ENCODE results near the gene ZNF429. TPM values are rescaled to one million over a fixed set of nuclear protein-coding genes. Genes with fewer than 3 reads are reported as not detected.
"Not testable (repeated sequence)": the region's sequence is repeated elsewhere in the genome, so short reads cannot be mapped to it uniquely, and the experiment has no call there.

Gene ZNF429
- total RNA-seq, 1 donor from 2014 or later = 19.9 TPM

- TF ChIP-seq CTCF (IDR thresholded peaks at IDR 0.05) = no peak
- ATAC-seq (ENCODE audit: low read depth) (no peak), DNase-seq (no peak)
- POLR2A ChIA-PET = no interaction called here
- Mint-ChIP-seq H3K9me3 (peaks cover 18% of the 10 kb centered on the region), H3K4me1 (peaks cover 9% of the 10 kb centered on the region), H3K27ac (peak overlapping the region; percentile 15), H3K36me3 (ENCODE audit: low read depth) (peaks cover 47% of the 10 kb centered on the region), H3K27me3 (no peaks in the 10 kb centered on the region), H3K4me3 (no peak overlapping the region)
- CTCF ChIA-PET = no interaction called here
- intact Hi-C loops (cut with micrococcal nuclease) = no loop called here
Observed at GRCh38 chr19:21513651-21514050, 8.2 kb downstream of the ZNF429 start.

GRCh38 chr19:21519488-21519887, 14.1 kb downstream of the ZNF429 start:
- ATAC-seq (ENCODE audit: low read depth) (no peak), DNase-seq (no peak)
- H3K9me3 Mint-ChIP-seq = peaks cover 39% of the 10 kb centered on the region
- ChIA-PET CTCF (no interaction called here), POLR2A (no interaction called here)
- TF ChIP-seq CTCF (IDR thresholded peaks at IDR 0.05) = no peak
- no peak overlapping the region for H3K4me3 Mint-ChIP-seq
- intact Hi-C loops (cut with micrococcal nuclease) = no loop called here
- peaks cover 77% of the 10 kb centered on the region for H3K36me3 Mint-ChIP-seq (ENCODE audit: low read depth)
- no peaks in the 10 kb centered on the region for H3K27me3 Mint-ChIP-seq
- no peak overlapping the region for H3K27ac Mint-ChIP-seq
- peaks cover 3% of the 10 kb centered on the region for H3K4me1 Mint-ChIP-seq

GRCh38 chr19:21532904-21533303, 27.5 kb downstream of the ZNF429 start:
- ChIA-PET POLR2A (no interaction called here), CTCF (no interaction called here)
- TF ChIP-seq CTCF (IDR thresholded peaks at IDR 0.05) = no peak
- Mint-ChIP-seq H3K27me3 (no peaks in the 10 kb centered on the region), H3K4me3 (no peak overlapping the region), H3K9me3 (peaks cover 38% of the 10 kb centered on the region), H3K36me3 (ENCODE audit: low read depth) (peaks cover 80% of the 10 kb centered on the region), H3K4me1 (no peaks in the 10 kb centered on the region), H3K27ac (no peak overlapping the region)
- DNase-seq (no peak), ATAC-seq (ENCODE audit: low read depth) (no peak)
- intact Hi-C loops (cut with micrococcal nuclease) = no loop called here

- H3K9me3 Mint-ChIP-seq = peaks cover 31% of the 10 kb centered on the region
- CTCF ChIA-PET; intact Hi-C loops (cut with micrococcal nuclease); H3K27ac Mint-ChIP-seq; POLR2A ChIA-PET; ATAC-seq (ENCODE audit: low read depth); DNase-seq; H3K27me3 Mint-ChIP-seq; H3K4me3 Mint-ChIP-seq; H3K4me1 Mint-ChIP-seq: not testable (repeated sequence)
- peaks cover 66% of the 10 kb centered on the region for H3K36me3 Mint-ChIP-seq (ENCODE audit: low read depth)
Observed at GRCh38 chr19:21536741-21537290, 31.4 kb downstream of the ZNF429 start.

- TF ChIP-seq CTCF (IDR thresholded peaks at IDR 0.05) = no peak
- H3K4me3 Mint-ChIP-seq = no peak overlapping the region
- H3K36me3 Mint-ChIP-seq (ENCODE audit: low read depth) = peaks cover 60% of the 10 kb centered on the region
- H3K27me3 Mint-ChIP-seq = no peaks in the 10 kb centered on the region
- H3K27ac Mint-ChIP-seq = no peak overlapping the region
- intact Hi-C loops (cut with micrococcal nuclease) = no loop called here
- H3K9me3 Mint-ChIP-seq = peaks cover 14% of the 10 kb centered on the region
- no peak for DNase-seq
- ATAC-seq (ENCODE audit: low read depth) = no peak
- peaks cover under 1% of the 10 kb centered on the region for H3K4me1 Mint-ChIP-seq
- ChIA-PET CTCF (no interaction called here), POLR2A (no interaction called here)
Observed at GRCh38 chr19:21559444-21559843, 54.0 kb downstream of the ZNF429 start.

GRCh38 chr19:21564406-21564805, 59.0 kb downstream of the ZNF429 start:
- peak overlapping the region; percentile 2 for H3K27ac Mint-ChIP-seq
- DNase-seq (no peak), ATAC-seq (ENCODE audit: low read depth) (no peak)
- POLR2A ChIA-PET = no interaction called here
- H3K4me3 Mint-ChIP-seq = no peak overlapping the region
- peaks cover 19% of the 10 kb centered on the region for H3K4me1 Mint-ChIP-seq
- TF ChIP-seq CTCF (IDR thresholded peaks at IDR 0.05) = no peak
- peaks cover 24% of the 10 kb centered on the region for H3K9me3 Mint-ChIP-seq
- intact Hi-C loops (cut with micrococcal nuclease) = no loop called here
- no peaks in the 10 kb centered on the region for H3K27me3 Mint-ChIP-seq
- peaks cover 45% of the 10 kb centered on the region for H3K36me3 Mint-ChIP-seq (ENCODE audit: low read depth)
- CTCF ChIA-PET = no interaction called here

All from activated B cell treated with CpG ODN at 0.5 μM for 24 hours (primary cell).